SU-DHL-6 (cell line): ENCODE measurements around the gene FOSB.

ENCODE experiments used
- EZH2phosphoT487 ChIP-seq: fragments of 200-600 bp; sonication (generic), shearing (Covaris generic); conservative IDR thresholded peaks from 2 replicates; pipeline ENCODE4 v1.6.1; 2018; ENCODE audit warnings: mild to moderate bottlenecking, antibody characterized with exemption, low read length, moderate library complexity, mixed read lengths
- TF ChIP-seq, protein P1 (sequence below): fragments of 200-600 bp; sonication (generic); IDR thresholded peaks from one replicate; pipeline ENCODE4 v1.5.1; 2017; ENCODE audit warnings: antibody characterized with exemption, mild to moderate bottlenecking, low read length, moderate library complexity; ENCODE audit not compliant: insufficient read depth, poor library complexity, severe bottlenecking

DNA sequence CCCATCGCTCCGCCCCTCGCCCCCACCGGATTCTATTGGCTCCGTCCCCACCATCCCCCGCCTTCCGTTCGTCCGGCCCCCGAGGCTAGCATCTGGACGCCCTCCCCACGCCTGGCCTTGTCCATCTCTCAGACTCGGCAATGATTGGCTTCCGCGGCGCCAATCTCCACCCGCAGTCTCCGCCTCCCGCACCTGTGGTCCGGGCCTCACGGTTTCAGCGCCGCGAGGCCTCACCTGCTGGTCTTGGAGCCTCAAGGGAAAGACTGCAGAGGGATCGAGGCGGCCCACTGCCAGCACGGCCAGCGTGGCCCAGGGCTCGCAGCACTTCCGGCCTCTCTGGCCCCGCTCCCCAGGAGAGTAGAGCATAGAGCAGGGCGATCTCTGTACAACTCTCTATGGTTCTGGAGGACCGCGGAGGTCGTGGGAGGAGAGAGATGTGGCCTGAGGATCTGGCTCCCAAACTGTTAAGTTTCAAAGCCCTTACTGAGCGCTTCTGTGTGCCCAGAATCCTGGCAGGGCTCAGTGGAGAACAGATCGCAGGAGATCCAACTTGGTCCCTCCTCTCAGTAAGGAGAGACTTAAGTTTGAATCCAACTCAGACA lies 44.1 kb upstream of the FOSB start, which contains the start of gene ERCC1:
- TF ChIP-seq, protein P1, sequence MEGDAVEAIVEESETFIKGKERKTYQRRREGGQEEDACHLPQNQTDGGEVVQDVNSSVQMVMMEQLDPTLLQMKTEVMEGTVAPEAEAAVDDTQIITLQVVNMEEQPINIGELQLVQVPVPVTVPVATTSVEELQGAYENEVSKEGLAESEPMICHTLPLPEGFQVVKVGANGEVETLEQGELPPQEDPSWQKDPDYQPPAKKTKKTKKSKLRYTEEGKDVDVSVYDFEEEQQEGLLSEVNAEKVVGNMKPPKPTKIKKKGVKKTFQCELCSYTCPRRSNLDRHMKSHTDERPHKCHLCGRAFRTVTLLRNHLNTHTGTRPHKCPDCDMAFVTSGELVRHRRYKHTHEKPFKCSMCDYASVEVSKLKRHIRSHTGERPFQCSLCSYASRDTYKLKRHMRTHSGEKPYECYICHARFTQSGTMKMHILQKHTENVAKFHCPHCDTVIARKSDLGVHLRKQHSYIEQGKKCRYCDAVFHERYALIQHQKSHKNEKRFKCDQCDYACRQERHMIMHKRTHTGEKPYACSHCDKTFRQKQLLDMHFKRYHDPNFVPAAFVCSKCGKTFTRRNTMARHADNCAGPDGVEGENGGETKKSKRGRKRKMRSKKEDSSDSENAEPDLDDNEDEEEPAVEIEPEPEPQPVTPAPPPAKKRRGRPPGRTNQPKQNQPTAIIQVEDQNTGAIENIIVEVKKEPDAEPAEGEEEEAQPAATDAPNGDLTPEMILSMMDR, result no peak
- no peak for TF ChIP-seq EZH2phosphoT487
